ENCODE results near the gene NUDT4. TPM values are rescaled to one million over a fixed set of nuclear protein-coding genes. Genes with fewer than 3 reads are reported as not detected.
A peak's percentile ranks its signal among the peaks of the same experiment; 100 is the strongest.

Gene NUDT4
- total and polyA plus RNA-seq, 2 of the 13 experiments (the other 11 are each of a cell fraction or from before 2014, with no cell fraction given), result 37.3 to 70.1 TPM

GRCh38 chr12:93377252-93378195 lies at the start of gene NUDT4 (continued):
- no peak for TF ChIP-seq ZBTB37 (CRISPR knock-in tag; IDR thresholded peaks at IDR 0.05)
- TF ChIP-seq ZNF207 (IDR thresholded peaks at IDR 0.05; ENCODE audit: borderline replicate concordance), result no peak
- no peak for TF ChIP-seq USF2 (IDR thresholded peaks at IDR 0.05; ENCODE audit: low read depth, low read length)
- no peak for TF ChIP-seq USF2 (CRISPR knock-in tag; IDR thresholded peaks at IDR 0.05; ENCODE audit: borderline replicate concordance)
- no peak; the same call in 1 of the 2 replicates for TF ChIP-seq PRDM15 (CRISPR knock-in tag; IDR thresholded peaks at IDR 0.05)
- TF ChIP-seq ZBTB20 (CRISPR knock-in tag; IDR thresholded peaks at IDR 0.05; ENCODE audit: borderline replicate concordance, low read depth), result no peak
- TF ChIP-seq ZBTB43 (CRISPR knock-in tag; conservative IDR thresholded peaks at IDR 0.05), result peak; percentile 49; the same call in 1 of the 2 replicates
- no peak for TF ChIP-seq IKZF5 (CRISPR knock-in tag; IDR thresholded peaks at IDR 0.05)
- TF ChIP-seq ZNF609 (CRISPR knock-in tag; IDR thresholded peaks at IDR 0.05; ENCODE audit: borderline replicate concordance), result no peak
- TF ChIP-seq EZH2 (conservative IDR thresholded peaks at IDR 0.05; ENCODE audit: low read depth, low read length), result no peak
- TF ChIP-seq ZFP41 (CRISPR knock-in tag; IDR thresholded peaks at IDR 0.05; ENCODE audit: borderline replicate concordance), result no peak

Measured in HepG2 (cell line).